ENCODE results near the gene SPNS2. TPM values are rescaled to one million over a fixed set of nuclear protein-coding genes. Genes with fewer than 3 reads are reported as not detected.

The SPNS2 gene
- total RNA-seq, 4 donors from 2014 or later = 12.4 to 81.0 (median 31.9) TPM

DNA sequence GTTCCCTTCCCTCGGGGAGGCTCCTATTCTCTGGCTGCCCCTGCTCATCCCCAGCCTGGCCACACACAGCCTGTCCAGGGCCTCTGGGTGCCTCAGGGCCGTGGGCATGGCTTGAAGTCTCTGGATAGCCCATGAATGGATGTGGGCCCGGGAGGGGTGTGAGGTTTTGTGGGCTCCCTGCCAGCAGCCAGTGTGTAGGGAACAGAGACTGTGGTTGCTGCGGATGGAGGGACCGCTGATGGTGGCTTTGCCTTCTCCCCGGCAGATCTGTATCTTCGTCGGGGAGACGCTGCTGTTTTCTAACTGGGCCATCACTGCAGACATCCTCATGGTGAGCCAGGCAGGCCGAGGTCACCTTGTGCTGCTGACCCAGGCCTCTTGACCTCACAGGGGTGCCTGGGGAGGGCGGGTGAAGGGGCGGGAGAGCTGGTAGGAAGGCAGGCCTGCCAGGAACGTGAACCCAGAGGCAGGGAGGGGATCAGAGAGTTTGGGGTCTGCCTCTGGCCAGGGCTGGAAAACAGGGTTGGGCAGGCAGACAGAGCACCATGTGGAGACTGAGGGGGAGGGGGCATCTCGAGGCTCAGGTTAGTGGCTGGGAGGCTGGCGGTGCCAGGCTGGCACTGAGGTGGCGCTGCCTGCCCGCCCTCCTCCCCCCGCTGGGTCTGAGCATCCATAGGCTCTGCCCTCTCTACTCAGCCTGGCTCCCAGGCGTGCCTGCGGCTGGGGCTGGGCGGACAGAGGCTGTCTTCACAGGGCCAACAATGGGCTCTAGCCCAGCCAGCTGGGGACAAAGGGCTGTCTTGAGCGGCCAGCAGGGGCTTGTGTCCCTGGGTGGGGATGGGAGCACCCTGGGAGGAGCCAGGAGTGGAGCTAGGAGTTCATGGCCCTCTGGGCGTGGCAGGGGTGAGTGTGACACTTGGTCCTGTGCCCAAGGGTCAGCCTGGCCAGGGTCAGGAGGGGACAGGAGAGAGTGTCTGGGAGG, 35.1 kb downstream of the SPNS2 start:
- H3K4me3 ChIP-seq = no peak overlapping the region
- H3K9me3 ChIP-seq = no peaks in the 10 kb centered on the region
- H3K4me1 ChIP-seq = peaks cover 0 to 43% (median 7%) of the 10 kb centered on the region in 4 donors
- peak overlapping the region; percentile 7 to 77 (median 21) for H3K27ac ChIP-seq
- TF ChIP-seq POLR2A (IDR thresholded peaks at IDR 0.05) = no peak
- TF ChIP-seq, protein P1, sequence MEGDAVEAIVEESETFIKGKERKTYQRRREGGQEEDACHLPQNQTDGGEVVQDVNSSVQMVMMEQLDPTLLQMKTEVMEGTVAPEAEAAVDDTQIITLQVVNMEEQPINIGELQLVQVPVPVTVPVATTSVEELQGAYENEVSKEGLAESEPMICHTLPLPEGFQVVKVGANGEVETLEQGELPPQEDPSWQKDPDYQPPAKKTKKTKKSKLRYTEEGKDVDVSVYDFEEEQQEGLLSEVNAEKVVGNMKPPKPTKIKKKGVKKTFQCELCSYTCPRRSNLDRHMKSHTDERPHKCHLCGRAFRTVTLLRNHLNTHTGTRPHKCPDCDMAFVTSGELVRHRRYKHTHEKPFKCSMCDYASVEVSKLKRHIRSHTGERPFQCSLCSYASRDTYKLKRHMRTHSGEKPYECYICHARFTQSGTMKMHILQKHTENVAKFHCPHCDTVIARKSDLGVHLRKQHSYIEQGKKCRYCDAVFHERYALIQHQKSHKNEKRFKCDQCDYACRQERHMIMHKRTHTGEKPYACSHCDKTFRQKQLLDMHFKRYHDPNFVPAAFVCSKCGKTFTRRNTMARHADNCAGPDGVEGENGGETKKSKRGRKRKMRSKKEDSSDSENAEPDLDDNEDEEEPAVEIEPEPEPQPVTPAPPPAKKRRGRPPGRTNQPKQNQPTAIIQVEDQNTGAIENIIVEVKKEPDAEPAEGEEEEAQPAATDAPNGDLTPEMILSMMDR (IDR thresholded peaks at IDR 0.05) = peak in 2 of 6 experiments; percentile 29 to 37
- DNase-seq = peak in 2 of 3 donors; percentile 65 to 69
- peaks cover 0 to 11% (median 0%) of the 10 kb centered on the region in 3 donors for H3K36me3 ChIP-seq
- no peaks in the 10 kb centered on the region for H3K27me3 ChIP-seq

DNA sequence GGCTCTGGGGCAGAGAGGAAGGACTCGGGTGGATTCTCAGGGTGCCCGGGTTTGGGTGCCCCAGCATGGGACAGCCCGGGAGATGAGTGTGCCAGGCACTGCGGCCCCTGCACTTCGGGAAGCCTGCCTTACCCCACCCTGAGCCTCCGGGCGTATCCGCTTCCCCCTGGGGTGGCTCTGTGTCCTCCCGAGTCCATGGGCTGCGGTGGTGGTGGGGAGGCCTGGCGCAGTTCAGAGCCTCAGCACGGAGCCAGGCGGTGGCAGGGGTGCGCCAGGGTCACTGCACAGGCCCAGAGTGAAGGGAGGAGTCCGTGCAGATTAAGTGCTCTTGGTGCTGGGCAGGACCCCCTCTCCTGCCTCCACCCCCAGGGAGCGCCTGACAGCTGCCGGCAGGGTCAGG, 35.8 kb downstream of the SPNS2 start:
- Histone ChIP-seq H3K27me3 (no peaks in the 10 kb centered on the region), H3K4me3 (no peak overlapping the region), H3K9me3 (no peaks in the 10 kb centered on the region), H3K4me1 (peaks cover 0 to 43% (median 7%) of the 10 kb centered on the region in 4 donors), H3K27ac (peak overlapping the region; percentile 7 to 77 (median 21)), H3K36me3 (peaks cover 0 to 17% (median 0%) of the 10 kb centered on the region in 3 donors)
- no peak for DNase-seq
- TF ChIP-seq, protein P1 (IDR thresholded peaks at IDR 0.05) = no peak
- no peak for TF ChIP-seq POLR2A (IDR thresholded peaks at IDR 0.05)

DNA sequence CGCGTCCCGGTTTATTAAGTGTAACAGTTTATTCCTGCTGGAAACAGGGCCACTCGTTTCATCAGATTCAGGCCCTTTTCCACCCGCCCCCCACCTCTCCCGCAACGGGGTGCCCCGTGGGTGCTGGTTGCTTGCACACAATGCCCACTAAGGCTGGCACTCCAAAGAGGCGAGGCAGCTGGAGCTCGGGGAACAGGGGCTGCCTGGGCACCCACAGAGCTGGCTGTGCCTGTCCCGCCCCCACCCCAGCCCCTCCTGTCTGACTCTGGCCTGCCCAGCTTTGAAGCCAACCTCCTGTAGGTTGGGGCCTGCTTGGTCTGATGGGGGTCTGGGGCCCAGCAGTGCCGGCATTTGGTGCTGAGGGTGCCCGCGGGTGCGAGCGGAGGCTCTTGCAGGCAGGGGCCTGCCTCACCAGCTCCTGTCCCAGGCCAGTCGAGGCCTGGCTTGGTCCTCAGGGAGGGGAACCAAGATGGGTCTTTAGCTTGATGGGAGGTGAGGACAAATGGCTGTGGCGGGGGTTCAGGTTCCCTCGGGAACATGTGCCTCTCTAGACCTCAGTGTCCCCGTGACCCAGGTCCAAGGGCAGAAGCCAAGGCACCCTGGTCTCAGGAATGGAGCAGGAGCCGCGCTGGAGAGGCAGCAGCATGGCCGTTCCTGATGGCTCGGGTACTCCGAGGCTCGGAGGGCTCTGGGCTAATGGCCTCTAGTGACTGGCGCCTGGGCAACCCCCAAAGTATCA, 36.4 kb downstream of the SPNS2 start:
- peaks cover 0 to 22% (median 0%) of the 10 kb centered on the region in 3 donors for H3K36me3 ChIP-seq
- TF ChIP-seq POLR2A (IDR thresholded peaks at IDR 0.05) = no peak
- TF ChIP-seq, protein P1 (IDR thresholded peaks at IDR 0.05) = no peak
- DNase-seq = no peak
- no peaks in the 10 kb centered on the region for H3K9me3 ChIP-seq
- H3K4me1 ChIP-seq = peaks cover 0 to 43% (median 7%) of the 10 kb centered on the region in 4 donors
- no peak overlapping the region for H3K4me3 ChIP-seq
- no peaks in the 10 kb centered on the region for H3K27me3 ChIP-seq
- H3K27ac ChIP-seq = peak overlapping the region in 2 of 4 donors; percentile 61 to 77

DNA sequence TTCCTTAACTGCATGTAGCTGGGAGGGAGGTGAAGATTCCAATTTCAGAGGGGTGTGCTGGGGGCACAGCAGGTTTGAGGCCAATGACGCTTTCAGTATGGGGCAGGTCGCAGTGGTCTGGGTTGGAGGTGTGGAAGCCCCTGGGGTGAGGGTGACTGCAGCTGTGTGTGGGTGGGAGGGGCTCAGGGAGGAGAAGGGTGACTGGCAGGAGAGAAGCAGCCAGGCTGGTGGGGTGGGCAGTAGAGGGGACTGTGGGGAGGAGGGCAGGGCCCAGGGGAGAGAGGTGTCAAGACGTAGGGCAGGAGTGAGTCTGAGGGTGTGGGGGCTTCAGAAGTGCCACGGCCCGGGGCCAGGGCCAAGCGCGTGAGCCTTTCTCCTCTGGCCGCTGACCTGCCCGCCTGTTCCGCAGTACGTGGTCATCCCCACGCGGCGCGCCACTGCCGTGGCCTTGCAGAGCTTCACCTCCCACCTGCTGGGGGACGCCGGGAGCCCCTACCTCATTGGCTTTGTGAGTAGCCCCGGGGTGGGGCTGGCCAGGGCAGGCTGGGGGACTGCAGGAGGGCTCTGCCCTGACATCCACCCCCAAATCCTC, 37.1 kb downstream of the SPNS2 start:
- Histone ChIP-seq H3K4me3 (peak overlapping the region in 1 of 4 donors; percentile 1), H3K9me3 (no peaks in the 10 kb centered on the region), H3K4me1 (peaks cover 0 to 50% (median 7%) of the 10 kb centered on the region in 4 donors), H3K36me3 (peaks cover 0 to 23% (median 0%) of the 10 kb centered on the region in 3 donors), H3K27me3 (no peaks in the 10 kb centered on the region), H3K27ac (peak overlapping the region in 3 of 4 donors; percentile 57 to 61 (median 60))
- no peak for DNase-seq
- TF ChIP-seq, protein P1 (IDR thresholded peaks at IDR 0.05) = no peak
- no peak for TF ChIP-seq POLR2A (IDR thresholded peaks at IDR 0.05)

DNA sequence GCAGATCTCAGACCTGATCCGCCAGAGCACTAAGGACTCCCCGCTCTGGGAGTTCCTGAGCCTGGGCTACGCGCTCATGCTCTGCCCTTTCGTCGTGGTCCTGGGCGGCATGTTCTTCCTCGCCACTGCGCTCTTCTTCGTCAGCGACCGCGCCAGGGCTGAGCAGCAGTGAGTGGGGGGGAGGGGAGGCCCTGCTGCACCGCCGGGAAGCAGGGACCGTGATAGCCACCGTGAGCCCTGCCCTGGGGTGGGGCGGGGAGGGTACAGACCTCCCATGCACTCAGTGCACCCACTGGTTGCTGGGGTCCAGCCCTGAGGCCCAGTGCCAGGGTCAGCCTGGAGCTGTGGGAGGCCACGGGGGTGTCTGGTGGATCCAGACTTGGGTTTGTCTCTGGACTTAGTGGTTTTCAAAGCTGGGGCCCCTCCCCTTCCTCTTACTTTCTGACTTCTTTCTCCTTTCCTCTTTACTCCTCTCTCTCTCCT, 37.6 kb downstream of the SPNS2 start:
- TF ChIP-seq POLR2A (IDR thresholded peaks at IDR 0.05) = no peak
- TF ChIP-seq, protein P1 (IDR thresholded peaks at IDR 0.05) = no peak
- Histone ChIP-seq H3K9me3 (no peaks in the 10 kb centered on the region), H3K36me3 (peaks cover 0 to 26% (median 0%) of the 10 kb centered on the region in 3 donors), H3K4me3 (peak overlapping the region in 1 of 4 donors; percentile 1), H3K4me1 (peaks cover 0 to 55% (median 9%) of the 10 kb centered on the region in 4 donors), H3K27me3 (no peaks in the 10 kb centered on the region), H3K27ac (peak overlapping the region; percentile 43 to 61 (median 58))
- no peak for DNase-seq

All from Peyer's patch (tissue), 4 donors.